ENCODE results near the gene ZNF174. TPM values are rescaled to one million over a fixed set of nuclear protein-coding genes. Genes with fewer than 3 reads are reported as not detected.

ZNF174 gene
- total RNA-seq, 1 donor from 2014 or later, result 5.0 TPM

GRCh38 chr16:3443108-3444031, 42.4 kb downstream of the ZNF174 start, which contains the start of the genes NAA60 and ZNF597:
Gene NAA60 (plus strand): TSS chr16:3443680. CDS start chr16:3476228, 32,548 bp downstream.
Gene ZNF597 (minus strand): TSS chr16:3443504. CDS start chr16:3443153, 351 bp downstream.
- DNase-seq (ENCODE audit: low read depth in 2 of 2), result peak; percentile 91 to 95

GRCh38 chr16:3444032-3444388, 43.0 kb downstream of the ZNF174 start:
- DNase-seq (ENCODE audit: low read depth in 2 of 2), result peak; percentile 87 to 92

GRCh38 chr16:3454093-3454492, 53.1 kb downstream of the ZNF174 start:
- DNase-seq (ENCODE audit: low read depth in 2 of 2), result no peak

GRCh38 chr16:3454631-3455147, 53.7 kb downstream of the ZNF174 start:
- DNase-seq (ENCODE audit: low read depth in 2 of 2), result no peak

GRCh38 chr16:3457434-3458252, 56.6 kb downstream of the ZNF174 start:
- DNase-seq (ENCODE audit: low read depth in 2 of 2), result peak; percentile 87 to 93

GRCh38 chr16:3458278-3458851, 57.4 kb downstream of the ZNF174 start:
- peak in 1 of 2 donors; percentile 30 for DNase-seq (ENCODE audit: low read depth in 2 of 2)

GRCh38 chr16:3458852-3459361, 57.9 kb downstream of the ZNF174 start:
- DNase-seq (ENCODE audit: low read depth in 2 of 2), result peak in 1 of 2 donors; percentile 26

Other genes with a start within 250 kb of the ZNF174 start
- gene OR1F1, start 213.0 kb upstream of the ZNF174 start, total RNA-seq, result not detected in 2 replicates
- gene ZNF200, start 166.1 kb upstream of the ZNF174 start, total RNA-seq, result 8.2 and 9.4 TPM in 2 replicates
- gene MEFV, start 144.6 kb upstream of the ZNF174 start, total RNA-seq, result under 0.01 TPM in 1 of 2 replicates, not detected in the other
- gene ZNF263, start 117.7 kb upstream of the ZNF174 start, total RNA-seq, result 31.2 and 46.8 TPM in 2 replicates
- gene TIGD7, start 95.8 kb upstream of the ZNF174 start, total RNA-seq, result 2.8 and 2.9 TPM in 2 replicates
- gene ZNF75A, start 95.7 kb upstream of the ZNF174 start, total RNA-seq, result 10.1 and 13.7 TPM in 2 replicates
- gene OR2C1, start 45.3 kb upstream of the ZNF174 start, total RNA-seq, result under 0.01 TPM in 1 of 2 replicates, not detected in the other
- 7.4 and 10.9 TPM in 2 replicates for gene ZSCAN32, start 211 bp upstream of the ZNF174 start, total RNA-seq
- 1.5 and 2.5 TPM in 2 replicates for gene ZNF597, start 42.3 kb downstream of the ZNF174 start, total RNA-seq
- gene NAA60, start 42.5 kb downstream of the ZNF174 start, total RNA-seq, result 6.8 and 15.4 TPM in 2 replicates
- not detected in 2 replicates for gene C16orf90, start 94.3 kb downstream of the ZNF174 start, total RNA-seq
- gene CLUAP1, start 99.8 kb downstream of the ZNF174 start, total RNA-seq, result 6.4 and 7.6 TPM in 2 replicates
- gene NLRC3, start 176.2 kb downstream of the ZNF174 start, total RNA-seq, result 5.1 and 5.4 TPM in 2 replicates
- gene SLX4, start 210.4 kb downstream of the ZNF174 start, total RNA-seq, result 1.9 and 2.1 TPM in 2 replicates

Measured in dermis microvascular lymphatic vessel endothelial cell (primary cell).